Astrocyte (in vitro differentiated cells and primary cell): ENCODE results near the gene PAK6. TPM values are rescaled to one million over a fixed set of nuclear protein-coding genes. Genes with fewer than 3 reads are reported as not detected.

Experiments used
- DNase-seq: peaks from one replicate; pipeline ENCODE4 v3.0.0-alpha.2; 2010; ENCODE audit warnings: low read depth
- FAIRE-seq: peaks from 2 replicates; lab custom pipeline; 2011; peaks lifted over from hg19 to GRCh38; lab: Jason Lieb, UNC
- H2AFZ ChIP-seq: 2 replicates; pipeline ENCODE4 v1.6.0; 2012; ENCODE audit warnings: low read depth, low read length, inconsistent platforms
- H3K27ac ChIP-seq: 2 replicates; pipeline ENCODE4 v1.5.1; 2011; ENCODE audit warnings: low read depth, low read length, inconsistent platforms
- H3K27me3 ChIP-seq: 2 replicates; pipeline ENCODE4 v1.6.0; 2011; ENCODE audit warnings: low read length, inconsistent platforms; ENCODE audit not compliant: insufficient read depth
- H3K36me3 ChIP-seq: 2 replicates; pipeline ENCODE4 v1.5.1; 2011; ENCODE audit warnings: low read length, inconsistent platforms; ENCODE audit not compliant: insufficient read depth
- H3K4me1 ChIP-seq: 2 replicates; pipeline ENCODE4 v1.5.1; 2011; ENCODE audit warnings: low read length, inconsistent platforms; ENCODE audit not compliant: insufficient read depth
- H3K4me2 ChIP-seq: 2 replicates; pipeline ENCODE4 v1.6.0; 2012; ENCODE audit warnings: low read length, inconsistent platforms
- H3K4me3 ChIP-seq: 2 replicates; pipeline ENCODE4 v1.5.1; 2011; ENCODE audit warnings: low read depth, mild to moderate bottlenecking, low read length, inconsistent platforms; ENCODE audit not compliant: insufficient read depth
- H3K79me2 ChIP-seq: 2 replicates; pipeline ENCODE4 v1.6.0; 2012; ENCODE audit warnings: mild to moderate bottlenecking, low read length, inconsistent platforms; ENCODE audit not compliant: insufficient read depth
- H3K9ac ChIP-seq: 2 replicates; pipeline ENCODE4 v1.6.0; 2012; ENCODE audit warnings: mild to moderate bottlenecking, low read length, inconsistent platforms
- H3K9me3 ChIP-seq: 2 replicates; pipeline ENCODE4 v1.5.1; 2012; ENCODE audit warnings: low read depth, mild to moderate bottlenecking, low read length, inconsistent platforms; ENCODE audit not compliant: insufficient read depth
- H4K20me1 ChIP-seq: 2 replicates; pipeline ENCODE4 v1.6.0; 2012; ENCODE audit warnings: low read length, inconsistent platforms; ENCODE audit not compliant: insufficient read depth
- H3K27ac Mint-ChIP-seq: one replicate; pipeline ENCODE4 v1.8.0; 2021; ENCODE audit warnings: mild to moderate bottlenecking, mixed read lengths; ENCODE audit not compliant: unreplicated experiment
- H3K27me3 Mint-ChIP-seq: one replicate; pipeline ENCODE4 v1.8.0; 2021; ENCODE audit warnings: low read depth, mixed read lengths; ENCODE audit not compliant: unreplicated experiment
- H3K36me3 Mint-ChIP-seq: one replicate; pipeline ENCODE4 v1.8.0; 2021; ENCODE audit warnings: low read depth, mixed read lengths; ENCODE audit not compliant: unreplicated experiment
- H3K4me1 Mint-ChIP-seq: one replicate; pipeline ENCODE4 v1.8.0; 2021; ENCODE audit warnings: low read depth, mixed read lengths; ENCODE audit not compliant: unreplicated experiment
- H3K4me3 Mint-ChIP-seq: one replicate; pipeline ENCODE4 v1.8.0; 2021; ENCODE audit warnings: mild to moderate bottlenecking, moderate library complexity, mixed read lengths; ENCODE audit not compliant: unreplicated experiment
- H3K9me3 Mint-ChIP-seq: one replicate; pipeline ENCODE4 v1.8.0; 2021; ENCODE audit warnings: mild to moderate bottlenecking, mixed read lengths; ENCODE audit not compliant: unreplicated experiment
- CTCF ChIP-seq: IDR thresholded peaks from 2 replicates; pipeline ENCODE4 v1.5.1; 2011; ENCODE audit warnings: low read depth, mild to moderate bottlenecking, inconsistent platforms, low read length, moderate library complexity; ENCODE audit not compliant: insufficient read depth
- EZH2 ChIP-seq: IDR thresholded peaks from 2 replicates; pipeline ENCODE4 v1.6.1; 2012; ENCODE audit warnings: mild to moderate bottlenecking, low read length, inconsistent platforms; ENCODE audit not compliant: insufficient read depth
- total RNA-seq: library from RNA; stranded (reverse); gene quantifications from 2 replicates; pipeline ENCODE4 v1.2.1, GENCODE V29; 2021

PAK6 gene
- total RNA-seq, 1 donor from 2014 or later: 1.1 TPM

- H3K79me2 ChIP-seq: no peaks in the 10 kb centered on the region
These were observed 44.9 kb downstream of the PAK6 start for GRCh38 chr15:40283615-40284300.

GRCh38 chr15:40285151-40285550 is 46.3 kb downstream of the PAK6 start:
- H3K4me1 Mint-ChIP-seq: peaks cover 18% of the 10 kb centered on the region
- Histone ChIP-seq H2AFZ (no peak overlapping the region), H3K9me3 (no peaks in the 10 kb centered on the region), H3K9ac (no peak overlapping the region), H3K79me2 (no peaks in the 10 kb centered on the region), H3K4me1 (peaks cover 24% of the 10 kb centered on the region), H3K36me3 (no peaks in the 10 kb centered on the region), H3K4me3 (no peak overlapping the region), H3K4me2 (peak overlapping the region; percentile 46), H3K27ac (no peak overlapping the region), H3K27me3 (peaks cover 38% of the 10 kb centered on the region), H4K20me1 (no peaks in the 10 kb centered on the region)
- DNase-seq: no peak
- peak overlapping the region; percentile 25 for H3K4me3 Mint-ChIP-seq
- H3K27me3 Mint-ChIP-seq: peaks cover 35% of the 10 kb centered on the region
- FAIRE-seq: peak; percentile 13
- no peaks in the 10 kb centered on the region for H3K9me3 Mint-ChIP-seq
- peaks cover 2% of the 10 kb centered on the region for H3K36me3 Mint-ChIP-seq
- peak overlapping the region; percentile 53 for H3K27ac Mint-ChIP-seq
- no peak for TF ChIP-seq CTCF
- no peak for TF ChIP-seq EZH2

More at GRCh38 chr15:40283615-40284300, 44.9 kb downstream of the PAK6 start:
- FAIRE-seq (no peak), DNase-seq (no peak)
- peaks cover 24% of the 10 kb centered on the region for H3K4me1 ChIP-seq
- H3K9me3 ChIP-seq: no peaks in the 10 kb centered on the region
- no peaks in the 10 kb centered on the region for H4K20me1 ChIP-seq
- H3K27me3 ChIP-seq: peaks cover 46% of the 10 kb centered on the region
- no peak overlapping the region for H3K4me3 ChIP-seq
- Mint-ChIP-seq H3K9me3 (no peaks in the 10 kb centered on the region), H3K27me3 (peaks cover 36% of the 10 kb centered on the region), H3K4me1 (peaks cover 18% of the 10 kb centered on the region), H3K27ac (no peak overlapping the region), H3K36me3 (no peaks in the 10 kb centered on the region), H3K4me3 (no peak overlapping the region)
- TF ChIP-seq CTCF (no peak), EZH2 (no peak)
- no peak overlapping the region for H3K27ac ChIP-seq
- H3K9ac ChIP-seq: no peak overlapping the region
- H2AFZ ChIP-seq: no peak overlapping the region
- no peaks in the 10 kb centered on the region for H3K36me3 ChIP-seq
- H3K4me2 ChIP-seq: peak overlapping the region; percentile 83

DNA sequence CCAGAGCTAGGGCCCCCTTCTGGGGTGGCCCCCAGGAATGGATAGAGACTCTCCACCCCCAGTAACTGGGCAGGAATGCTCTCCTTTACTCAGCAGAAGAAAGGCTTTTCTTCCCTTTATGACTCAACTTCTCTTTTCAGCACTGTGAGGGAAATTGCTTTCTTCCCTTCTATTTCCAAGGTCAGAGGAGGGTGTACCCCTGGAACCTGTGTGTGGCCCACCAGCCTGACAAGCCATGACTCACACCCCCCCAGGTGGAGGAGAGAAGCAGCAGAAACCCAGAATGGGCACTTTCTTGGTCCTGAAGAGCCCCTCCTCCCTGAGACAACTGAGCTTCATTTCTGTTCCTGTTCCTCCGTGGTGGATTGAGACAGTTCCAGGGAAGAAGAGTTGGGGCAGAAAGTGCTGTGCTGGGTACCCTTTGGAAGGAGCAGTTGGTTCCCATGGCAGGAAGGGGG is 46.7 kb downstream of the PAK6 start:
- Histone ChIP-seq H3K27me3 (peaks cover 36% of the 10 kb centered on the region), H3K4me1 (peaks cover 24% of the 10 kb centered on the region), H3K4me2 (peak overlapping the region; percentile 46), H3K4me3 (no peak overlapping the region), H3K27ac (no peak overlapping the region), H3K9ac (no peak overlapping the region), H3K79me2 (no peaks in the 10 kb centered on the region), H3K9me3 (no peaks in the 10 kb centered on the region), H2AFZ (no peak overlapping the region), H3K36me3 (no peaks in the 10 kb centered on the region), H4K20me1 (no peaks in the 10 kb centered on the region)
- H3K4me1 Mint-ChIP-seq: peaks cover 18% of the 10 kb centered on the region
- H3K27ac Mint-ChIP-seq: peak overlapping the region; percentile 53
- DNase-seq (no peak), FAIRE-seq (no peak)
- H3K36me3 Mint-ChIP-seq: peaks cover 2% of the 10 kb centered on the region
- no peak for TF ChIP-seq EZH2
- no peak for TF ChIP-seq CTCF
- H3K27me3 Mint-ChIP-seq: peaks cover 35% of the 10 kb centered on the region
- H3K4me3 Mint-ChIP-seq: peak overlapping the region; percentile 25
- H3K9me3 Mint-ChIP-seq: no peaks in the 10 kb centered on the region
